Measurements from ENCODE around the gene USF2. TPM values are rescaled to one million over a fixed set of nuclear protein-coding genes. Genes with fewer than 3 reads are reported as not detected.

The USF2 gene
- total and polyA plus RNA-seq, 12 donors = 125 to 185 (median 151) TPM

DNA sequence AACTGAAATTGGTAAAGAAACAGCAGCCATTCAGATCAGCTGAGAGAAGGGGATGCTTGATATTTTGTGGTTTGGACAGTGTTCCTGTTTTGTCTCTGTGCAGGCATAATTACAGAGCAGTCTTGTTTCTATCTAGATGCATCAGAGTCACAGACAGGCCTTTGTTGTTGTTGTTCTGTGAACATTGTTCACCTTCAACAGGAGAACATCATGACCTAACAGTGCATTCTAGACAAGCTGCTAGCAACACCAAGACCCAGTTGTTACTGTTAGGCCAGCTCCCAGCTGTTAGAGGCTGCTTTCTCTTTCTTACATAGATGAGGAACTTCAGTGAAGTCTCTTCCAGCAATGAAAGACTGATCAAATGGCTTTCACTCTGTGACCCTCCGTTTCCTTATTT lies 28.4 kb upstream of the USF2 start:
- peak in 1 of 8 donors; percentile 46 for ATAC-seq
- intact Hi-C loops (cut with DNase I) = no loop called here
- Histone ChIP-seq H3K4me1 (peaks cover 0 to 11% (median 0%) of the 10 kb centered on the region in 9 donors), H3K36me3 (no peaks in the 10 kb centered on the region), H3K4me3 (no peak overlapping the region), H3K27ac (peak overlapping the region in 1 of 10 donors; percentile 65), H3K27me3 (peaks cover 0 to 7% (median 0%) of the 10 kb centered on the region in 7 donors), H3K9me3 (peaks cover 0 to 23% (median 9%) of the 10 kb centered on the region in 11 donors)
- 89 to 93% methylated on average over 1 of the region's 1 CpG for WGBS, 2 donors
- TF ChIP-seq, protein P1, sequence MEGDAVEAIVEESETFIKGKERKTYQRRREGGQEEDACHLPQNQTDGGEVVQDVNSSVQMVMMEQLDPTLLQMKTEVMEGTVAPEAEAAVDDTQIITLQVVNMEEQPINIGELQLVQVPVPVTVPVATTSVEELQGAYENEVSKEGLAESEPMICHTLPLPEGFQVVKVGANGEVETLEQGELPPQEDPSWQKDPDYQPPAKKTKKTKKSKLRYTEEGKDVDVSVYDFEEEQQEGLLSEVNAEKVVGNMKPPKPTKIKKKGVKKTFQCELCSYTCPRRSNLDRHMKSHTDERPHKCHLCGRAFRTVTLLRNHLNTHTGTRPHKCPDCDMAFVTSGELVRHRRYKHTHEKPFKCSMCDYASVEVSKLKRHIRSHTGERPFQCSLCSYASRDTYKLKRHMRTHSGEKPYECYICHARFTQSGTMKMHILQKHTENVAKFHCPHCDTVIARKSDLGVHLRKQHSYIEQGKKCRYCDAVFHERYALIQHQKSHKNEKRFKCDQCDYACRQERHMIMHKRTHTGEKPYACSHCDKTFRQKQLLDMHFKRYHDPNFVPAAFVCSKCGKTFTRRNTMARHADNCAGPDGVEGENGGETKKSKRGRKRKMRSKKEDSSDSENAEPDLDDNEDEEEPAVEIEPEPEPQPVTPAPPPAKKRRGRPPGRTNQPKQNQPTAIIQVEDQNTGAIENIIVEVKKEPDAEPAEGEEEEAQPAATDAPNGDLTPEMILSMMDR (IDR thresholded peaks at IDR 0.05) = no peak
- DNase-seq = no peak

DNA sequence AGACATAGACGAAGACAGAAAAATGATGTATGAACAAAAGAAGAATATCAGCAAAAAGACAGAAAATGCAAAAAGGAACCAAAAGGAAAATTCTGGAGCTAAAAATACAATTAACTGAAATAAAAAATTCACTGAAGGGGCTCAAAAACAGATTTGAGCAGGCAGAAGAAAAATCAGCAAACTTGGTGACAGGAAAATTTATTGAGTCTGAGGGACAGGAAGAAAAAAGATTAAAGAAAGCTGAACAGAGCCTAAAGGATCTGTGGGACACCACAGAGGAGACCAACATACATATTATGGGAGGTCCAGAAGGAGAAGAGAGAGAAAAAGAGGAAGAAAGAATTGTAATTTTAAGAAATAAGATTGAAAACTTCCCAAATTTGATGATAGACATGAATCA lies 27.3 kb upstream of the USF2 start:
- WGBS, 2 donors = 91 to 93% methylated on average over 1 of the region's 1 CpG
- Histone ChIP-seq H3K4me1 (peaks cover 0 to 13% (median 0%) of the 10 kb centered on the region in 9 donors), H3K27me3 (peaks cover 0 to 7% (median 0%) of the 10 kb centered on the region in 7 donors), H3K9me3 (peaks cover 0 to 29% (median 9%) of the 10 kb centered on the region in 11 donors), H3K27ac (no peak overlapping the region), H3K4me3 (no peak overlapping the region), H3K36me3 (no peaks in the 10 kb centered on the region)
- TF ChIP-seq, protein P1 (IDR thresholded peaks at IDR 0.05) = no peak
- intact Hi-C loops (cut with DNase I) = no loop called here
- ATAC-seq (no peak), DNase-seq (no peak)

DNA sequence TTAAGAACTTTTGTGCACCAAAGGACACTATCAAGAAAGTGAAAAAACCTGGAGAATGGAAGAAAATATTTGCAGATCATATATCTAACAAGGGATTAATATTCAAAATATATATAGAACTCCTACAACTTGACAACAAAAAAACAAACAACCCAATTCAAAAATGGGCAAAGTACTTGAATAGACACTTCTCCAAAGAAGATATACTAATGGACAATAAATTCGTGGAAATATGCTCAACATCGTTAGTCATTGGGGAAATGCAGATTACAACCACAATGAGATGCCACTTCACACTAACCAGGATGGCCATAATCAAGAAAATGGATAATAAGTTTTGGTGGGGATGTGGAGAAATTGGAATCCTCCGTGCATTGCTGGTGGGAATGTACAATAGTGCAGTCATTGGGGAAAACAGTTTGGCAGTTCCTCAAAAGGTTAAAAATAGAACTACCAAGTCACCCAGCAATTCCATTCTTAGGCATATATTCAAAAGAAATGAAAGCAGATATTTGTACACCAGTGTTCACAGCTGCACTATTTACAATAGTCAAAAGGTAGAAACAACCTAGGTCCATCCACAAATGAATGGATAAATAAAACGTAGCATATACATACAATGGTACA lies 22.2 kb upstream of the USF2 start:
- peaks cover 10 to 53% (median 40%) of the 10 kb centered on the region in 7 donors for H3K27me3 ChIP-seq

DNA sequence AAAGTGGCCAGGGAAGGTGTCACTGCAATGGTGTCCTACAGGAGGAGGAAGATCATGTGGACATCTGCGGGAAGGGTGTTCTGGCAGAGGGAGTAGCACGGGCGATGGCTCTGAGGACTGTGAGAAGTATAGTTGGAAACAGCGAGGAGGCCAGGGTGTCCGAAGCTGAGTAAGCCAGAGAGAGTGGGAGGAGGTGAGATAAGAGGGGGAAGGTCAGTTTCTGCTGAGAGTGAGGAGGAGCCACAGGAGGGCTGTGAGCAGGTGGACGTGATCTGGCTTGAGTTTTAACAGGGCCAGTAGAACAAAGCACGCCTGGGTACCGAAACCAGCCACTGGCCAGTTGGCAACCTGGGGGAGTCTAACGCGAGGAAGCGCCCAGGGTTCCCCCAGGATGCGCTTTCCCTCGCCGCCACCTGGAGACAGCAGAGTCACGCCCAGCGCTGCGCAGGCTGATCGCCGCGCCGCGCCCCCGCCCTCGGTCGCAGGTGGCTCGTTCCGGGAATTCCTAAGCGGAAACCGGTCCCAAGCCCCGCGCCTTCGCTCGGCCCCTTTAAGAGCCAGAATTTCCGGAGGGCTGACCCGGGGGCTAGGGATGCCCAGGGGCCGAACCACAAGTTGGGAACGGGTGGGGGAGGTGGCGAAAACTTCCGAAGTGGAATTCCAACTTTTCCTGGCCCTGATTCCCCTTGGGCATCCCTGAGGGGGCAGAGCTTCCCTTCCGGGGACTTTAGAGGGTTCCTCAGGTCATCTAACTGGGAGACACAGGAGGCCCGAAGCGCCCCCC lies 21.0 kb upstream of the USF2 start:
- DNase-seq (peak in 1 of 2 donors; percentile 55), ATAC-seq (peak; percentile 62 to 87 (median 82))
- peaks cover 0 to 16% (median 0%) of the 10 kb centered on the region in 11 donors for H3K9me3 ChIP-seq
- peak overlapping the region; percentile 29 to 87 (median 74) for H3K27ac ChIP-seq
- H3K27me3 ChIP-seq = peaks cover 10 to 53% (median 35%) of the 10 kb centered on the region in 7 donors
- intact Hi-C loops (cut with DNase I) = loop anchor here in 1 of 10 donors (5.0 kb wide), 1 partner anchor 95 kb away; the partner anchor contains the start of gene FXYD5
- TF ChIP-seq, protein P1 (IDR thresholded peaks at IDR 0.05) = peak in 7 of 9 donors; percentile 28 to 55 (median 39)
- 3% methylated on average over 42 of the region's 42 CpGs for WGBS, 2 donors
- H3K36me3 ChIP-seq = no peaks in the 10 kb centered on the region
- H3K4me1 ChIP-seq = peaks cover 0 to 33% (median 17%) of the 10 kb centered on the region in 9 donors
- H3K4me3 ChIP-seq = peak overlapping the region; percentile 35 to 68 (median 60)

More for the DNA sequence above, 22.2 kb upstream of the USF2 start:
- H3K4me3 ChIP-seq = no peak overlapping the region
- TF ChIP-seq, protein P1 (IDR thresholded peaks at IDR 0.05) = no peak
- H3K4me1 ChIP-seq = peaks cover 0 to 33% (median 17%) of the 10 kb centered on the region in 9 donors
- WGBS, 2 donors = 63% methylated on average over 4 of the region's 4 CpGs
- intact Hi-C loops (cut with DNase I) = loop anchor here in 1 of 10 donors (5.0 kb wide), 1 partner anchor 94 kb away; the partner anchor contains the start of gene FXYD5
- H3K9me3 ChIP-seq = peaks cover 0 to 19% (median 3%) of the 10 kb centered on the region in 11 donors
- no peak for DNase-seq
- ATAC-seq = no peak
- no peaks in the 10 kb centered on the region for H3K36me3 ChIP-seq
- H3K27ac ChIP-seq = no peak overlapping the region
